Endodermal cell (in vitro differentiated cells): ENCODE results near the gene OMA1. TPM values are rescaled to one million over a fixed set of nuclear protein-coding genes. Genes with fewer than 3 reads are reported as not detected.
A peak's percentile ranks its signal among the peaks of the same experiment; 100 is the strongest.

Experiments
- DNase-seq: peaks from one replicate; pipeline ENCODE4 v3.0.0-alpha.2; 2017
- H3K27ac ChIP-seq: 2 replicates; pipeline ENCODE4 v1.5.1; 2013; ENCODE audit warnings: mild to moderate bottlenecking, low read depth, low read length, moderate library complexity
- H3K27me3 ChIP-seq: 2 replicates; pipeline ENCODE4 v1.6.1; 2013; ENCODE audit warnings: mild to moderate bottlenecking, low read length, moderate library complexity; ENCODE audit not compliant: insufficient read depth, control insufficient read depth, poor library complexity, severe bottlenecking
- H3K36me3 ChIP-seq: 2 replicates; pipeline ENCODE4 v1.7.0; 2013; ENCODE audit warnings: mild to moderate bottlenecking, low read length, moderate library complexity; ENCODE audit not compliant: control insufficient read depth, insufficient read depth
- H3K4me1 ChIP-seq: one replicate; pipeline ENCODE4 v1.7.0; 2013; ENCODE audit warnings: low read length; ENCODE audit not compliant: control insufficient read depth, insufficient read depth
- H3K4me3 ChIP-seq: 2 replicates; pipeline ENCODE4 v1.5.1; 2013; ENCODE audit warnings: mild to moderate bottlenecking, low read length, moderate library complexity
- H3K9ac ChIP-seq: 2 replicates; pipeline ENCODE4 v1.6.1; 2013; ENCODE audit warnings: mild to moderate bottlenecking, low read length, moderate library complexity; ENCODE audit not compliant: poor library complexity, severe bottlenecking; ENCODE audit errors: extremely low read depth
- H3K9me3 ChIP-seq: 2 replicates; pipeline ENCODE4 v1.6.1; 2013; ENCODE audit warnings: mild to moderate bottlenecking, low read length, moderate library complexity; ENCODE audit not compliant: control insufficient read depth
- H3K27ac Mint-ChIP-seq: 2 replicates; pipeline ENCODE4 v1.8.0; 2020; ENCODE audit warnings: mixed read lengths
- H3K27me3 Mint-ChIP-seq: 2 replicates; pipeline ENCODE4 v1.8.0; 2021; ENCODE audit warnings: mild to moderate bottlenecking, mixed read lengths; ENCODE audit not compliant: insufficient read depth
- H3K36me3 Mint-ChIP-seq: 2 replicates; pipeline ENCODE4 v1.8.0; 2020; ENCODE audit warnings: low read depth, mixed read lengths
- H3K4me1 Mint-ChIP-seq: 2 replicates; pipeline ENCODE4 v1.8.0; 2020; ENCODE audit warnings: mixed read lengths
- H3K4me3 Mint-ChIP-seq: 2 replicates; pipeline ENCODE4 v1.8.0; 2020; ENCODE audit warnings: mild to moderate bottlenecking, moderate library complexity, mixed read lengths
- H3K9me3 Mint-ChIP-seq: 2 replicates; pipeline ENCODE4 v1.8.0; 2020; ENCODE audit warnings: mild to moderate bottlenecking, mixed read lengths
- CTCF ChIP-seq: fragments of 200-600 bp; sonication (generic); conservative IDR thresholded peaks from 2 replicates; pipeline ENCODE4 v1.5.0; 2021; ENCODE audit warnings: antibody characterized with exemption, mild to moderate bottlenecking
- WGBS, 2 experiments: methylation state at CpG; one replicate each; pipeline versions ENCODE4 v1.1.5 to v1.1.7; 2013; ENCODE audit warnings: missing lambda C conversion rate in 2 of 2, mixed read lengths in 1 of 2; ENCODE audit not compliant: insufficient coverage in 1 of 2, insufficient read length in 1 of 2; 5-methylcytosine and 5-hydroxymethylcytosine counted together
- total RNA-seq, 2 donors: library from RNA; stranded (reverse); fragmentation: NEBNext Ultra II Directional in 1 of 2; extraction: Animal tissue kit (Norgen Biotek cat#: 25700) in 1 of 2; gene quantifications; 2 replicates in 1 of 2; 3 replicates in 1 of 2; pipeline ENCODE4 v1.2.1, GENCODE V29; 2021

Gene OMA1
- total RNA-seq, 2 donors from 2014 or later, result 13.0 to 18.4 TPM

DNA sequence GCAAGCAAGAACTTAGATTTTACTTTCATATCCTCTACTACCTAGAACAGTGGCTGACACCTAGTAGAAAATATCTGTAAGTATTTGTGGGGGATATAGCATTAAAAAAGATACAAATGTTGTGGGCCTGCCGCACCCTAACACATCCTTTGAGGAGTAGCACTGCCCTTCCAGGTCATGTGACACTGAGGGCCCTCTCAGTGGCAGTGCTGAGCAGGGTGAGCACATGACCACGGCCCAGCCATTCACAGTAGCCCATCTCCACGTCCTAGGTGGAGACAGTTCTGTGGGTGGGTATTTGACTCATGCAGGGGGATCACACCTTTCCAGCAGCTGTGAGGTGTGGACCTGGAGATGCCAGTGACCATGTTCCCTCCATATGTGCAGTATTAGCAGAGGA lies 108.9 kb downstream of the OMA1 start:
- no peaks in the 10 kb centered on the region for H3K9me3 Mint-ChIP-seq
- no peaks in the 10 kb centered on the region for H3K36me3 Mint-ChIP-seq
- Histone ChIP-seq H3K27ac (no peak overlapping the region), H3K4me1 (peaks cover 3% of the 10 kb centered on the region), H3K9ac (no peak overlapping the region), H3K9me3 (no peaks in the 10 kb centered on the region), H3K4me3 (no peak overlapping the region), H3K36me3 (no peaks in the 10 kb centered on the region), H3K27me3 (no peaks in the 10 kb centered on the region)
- H3K27me3 Mint-ChIP-seq, result no peaks in the 10 kb centered on the region
- no peak for TF ChIP-seq CTCF
- H3K4me3 Mint-ChIP-seq, result no peak overlapping the region
- H3K4me1 Mint-ChIP-seq, result peaks cover 18% of the 10 kb centered on the region
- no peak for DNase-seq
- WGBS, 2 experiments, result 94 to 100% methylated on average over 1 to 3 of the region's 3 CpGs
- no peak overlapping the region for H3K27ac Mint-ChIP-seq

DNA sequence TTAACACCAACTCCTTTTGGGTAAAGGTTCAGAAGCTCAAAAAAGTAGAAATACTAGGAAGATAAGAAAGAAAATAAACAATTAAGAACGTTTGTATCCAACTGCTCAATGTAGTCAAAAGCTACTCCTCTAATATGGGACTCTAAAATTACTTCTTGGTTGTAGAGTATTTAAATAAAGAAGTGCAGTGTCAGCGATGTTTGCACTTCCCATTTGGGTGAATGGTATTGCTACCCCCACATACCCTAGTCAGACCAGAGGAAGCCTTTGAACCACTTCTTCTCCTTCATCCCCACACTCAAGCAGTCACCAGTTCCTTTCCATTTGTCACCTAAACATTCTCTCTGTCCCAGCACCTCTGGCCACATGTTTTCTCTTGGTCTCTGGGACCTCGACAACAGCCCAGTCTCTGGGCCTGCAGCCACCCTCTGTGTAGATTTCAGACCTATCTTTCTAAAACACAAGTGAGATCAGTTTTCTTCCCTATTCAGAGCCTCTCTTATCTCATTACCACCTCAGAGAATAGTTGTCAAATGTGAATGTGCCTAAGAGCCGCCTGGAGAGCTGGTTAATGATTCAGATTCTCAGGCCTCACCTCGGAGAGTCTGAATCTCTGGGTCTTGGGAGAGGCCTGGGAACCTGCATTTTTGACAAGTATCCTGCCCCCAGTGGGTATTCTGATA lies 109.8 kb downstream of the OMA1 start:
- peaks cover 16% of the 10 kb centered on the region for H3K4me1 Mint-ChIP-seq
- Histone ChIP-seq H3K9ac (no peak overlapping the region), H3K4me3 (no peak overlapping the region), H3K27ac (no peak overlapping the region), H3K4me1 (peaks cover 3% of the 10 kb centered on the region), H3K36me3 (no peaks in the 10 kb centered on the region), H3K27me3 (no peaks in the 10 kb centered on the region), H3K9me3 (no peaks in the 10 kb centered on the region)
- peak; percentile 25 for TF ChIP-seq CTCF
- no peak overlapping the region for H3K27ac Mint-ChIP-seq
- H3K27me3 Mint-ChIP-seq, result no peaks in the 10 kb centered on the region
- WGBS, 2 experiments, result 87 to 100% methylated on average over 2 to 5 of the region's 5 CpGs
- no peak for DNase-seq
- no peaks in the 10 kb centered on the region for H3K9me3 Mint-ChIP-seq
- no peak overlapping the region for H3K4me3 Mint-ChIP-seq
- no peaks in the 10 kb centered on the region for H3K36me3 Mint-ChIP-seq

- H3K36me3 Mint-ChIP-seq, result no peaks in the 10 kb centered on the region
- peaks cover 9% of the 10 kb centered on the region for H3K4me1 Mint-ChIP-seq
- H3K9me3 Mint-ChIP-seq, result no peaks in the 10 kb centered on the region
- DNase-seq, result no peak
- no peak overlapping the region for H3K9ac ChIP-seq
- no peak for TF ChIP-seq CTCF
- WGBS, 2 experiments, result 75% methylated on average over 4 of the region's 4 CpGs
- H3K27me3 Mint-ChIP-seq, result no peaks in the 10 kb centered on the region
- no peak overlapping the region for H3K4me3 ChIP-seq
- H3K27me3 ChIP-seq, result no peaks in the 10 kb centered on the region
- no peaks in the 10 kb centered on the region for H3K36me3 ChIP-seq
- no peak overlapping the region for H3K4me3 Mint-ChIP-seq
- no peaks in the 10 kb centered on the region for H3K9me3 ChIP-seq
- no peak overlapping the region for H3K27ac Mint-ChIP-seq
- no peak overlapping the region for H3K27ac ChIP-seq
- peaks cover 3% of the 10 kb centered on the region for H3K4me1 ChIP-seq
Observed at GRCh38 chr1:58435376-58435775, 111.2 kb downstream of the OMA1 start.
